SK-N-MC (cell line): ENCODE measurements around the gene PTOV1.
A peak's percentile ranks its signal among the peaks of the same experiment; 100 is the strongest.

Experiments
- DNase-seq: peaks from one replicate; pipeline ENCODE4 v3.0.0-alpha.2; 2011; ENCODE audit warnings: low read depth, low spot score
- H3K27ac ChIP-seq: fragments of 200-600 bp; sonication (generic); 2 replicates; pipeline ENCODE4 v1.5.1; 2016; ENCODE audit warnings: mixed run types
- H3K36me3 ChIP-seq: fragments of 200-600 bp; sonication (generic); 2 replicates; pipeline ENCODE4 v1.6.1; 2017; ENCODE audit warnings: antibody characterized with exemption, low read length, mixed read lengths; ENCODE audit not compliant: insufficient read depth
- H3K4me3 ChIP-seq: fragments of 200-600 bp; sonication (generic); 2 replicates; pipeline ENCODE4 v1.5.1; 2016
- H3K9ac ChIP-seq: fragments of 200-600 bp; sonication (generic); 2 replicates; pipeline ENCODE4 v1.8.0; 2017; ENCODE audit warnings: mixed run types, mixed read lengths; ENCODE audit not compliant: insufficient read length
- H3K9me3 ChIP-seq: fragments of 200-600 bp; sonication (generic); 2 replicates; pipeline ENCODE4 v1.6.1; 2017; ENCODE audit warnings: low read depth, mild to moderate bottlenecking, antibody characterized with exemption, low read length, moderate library complexity, mixed read lengths
- EZH2 ChIP-seq: fragments of 200-600 bp; sonication (generic); IDR thresholded peaks from one replicate; pipeline ENCODE4 v1.6.1; 2017; ENCODE audit warnings: antibody characterized with exemption
- FOXP2 ChIP-seq: optimal IDR thresholded peaks from 2 replicates; pipeline ENCODE3; 2011; ENCODE audit warnings: mild to moderate bottlenecking, moderate library complexity; ENCODE audit not compliant: insufficient read depth; ENCODE audit errors: extremely low read length, control extremely low read depth
- POLR2AphosphoS5 ChIP-seq: IDR thresholded peaks from 2 replicates; pipeline ENCODE4 v1.6.1; 2012; ENCODE audit warnings: mild to moderate bottlenecking, low read depth, low read length, borderline replicate concordance

Gene PTOV1

GRCh38 chr19:49894011-49894664 is 43.2 kb downstream of the PTOV1 start:
- Histone ChIP-seq H3K4me3 (no peak overlapping the region), H3K27ac (no peak overlapping the region), H3K9ac (no peak overlapping the region), H3K9me3 (no peaks in the 10 kb centered on the region), H3K36me3 (no peaks in the 10 kb centered on the region)
- TF ChIP-seq POLR2AphosphoS5 (no peak), FOXP2 (no peak), EZH2 (no peak)
- no peak for DNase-seq

GRCh38 chr19:49894879-49895565 is 44.1 kb downstream of the PTOV1 start:
- no peak overlapping the region for H3K4me3 ChIP-seq
- no peaks in the 10 kb centered on the region for H3K36me3 ChIP-seq
- no peak for DNase-seq
- no peak overlapping the region for H3K9ac ChIP-seq
- no peaks in the 10 kb centered on the region for H3K9me3 ChIP-seq
- H3K27ac ChIP-seq: no peak overlapping the region
- TF ChIP-seq POLR2AphosphoS5: no peak

DNA sequence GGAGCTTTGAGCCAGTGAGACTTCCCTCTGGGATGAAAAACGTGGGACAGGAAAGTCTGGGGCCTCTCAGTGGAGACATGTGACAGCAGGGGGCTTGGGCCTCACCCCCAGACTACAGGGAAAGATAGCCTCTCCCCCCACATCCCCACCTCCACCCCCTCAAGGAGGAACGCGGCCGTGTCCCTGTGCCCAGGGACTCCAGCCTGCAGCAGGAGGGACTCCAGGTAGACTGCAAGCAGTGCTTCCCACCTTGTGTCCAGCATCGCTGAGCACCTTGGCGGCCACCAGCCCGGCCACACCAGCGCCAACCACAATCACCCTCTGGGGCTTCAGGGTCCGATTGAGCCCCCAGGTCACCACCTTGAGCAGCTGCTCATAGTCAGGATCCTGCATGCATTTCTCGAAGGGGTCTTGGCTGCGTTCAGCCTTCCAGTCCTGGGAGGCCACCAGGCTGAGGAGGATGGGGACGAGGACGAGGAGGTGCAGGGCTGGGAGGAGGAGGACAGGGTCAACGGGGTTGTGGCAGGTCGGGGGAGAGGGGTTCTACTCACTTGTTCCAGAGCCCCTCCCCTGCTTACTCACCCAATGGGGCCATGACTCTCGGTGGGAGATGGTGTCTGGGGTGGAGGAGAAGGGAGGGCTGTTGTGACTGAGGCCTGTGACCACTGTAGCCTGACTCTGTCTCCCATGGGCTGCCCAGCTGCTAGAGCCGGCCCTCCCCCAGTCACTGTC is 44.8 kb downstream of the PTOV1 start:
- no peak overlapping the region for H3K27ac ChIP-seq
- TF ChIP-seq FOXP2 (no peak), EZH2 (no peak), POLR2AphosphoS5 (no peak)

GRCh38 chr19:49896863-49897621 is 46.1 kb downstream of the PTOV1 start, which contains the start of gene IL4I1:
IL4I1 (minus strand) TSS chr19:49896887; CDS start chr19:49896160, 727 bp downstream.
- TF ChIP-seq FOXP2 (no peak), POLR2AphosphoS5 (no peak), EZH2 (no peak)
- Histone ChIP-seq H3K9me3 (no peaks in the 10 kb centered on the region), H3K9ac (no peak within 1 kb of the TSS), H3K36me3 (no peaks in the 10 kb centered on the region), H3K27ac (no peak within 1 kb of the TSS), H3K4me3 (no peak within 1 kb of the TSS)
- no peak for DNase-seq

More for the DNA sequence above, 44.8 kb downstream of the PTOV1 start:
- DNase-seq: no peak
- Histone ChIP-seq H3K9me3 (no peaks in the 10 kb centered on the region), H3K9ac (no peak overlapping the region), H3K36me3 (no peaks in the 10 kb centered on the region), H3K4me3 (no peak overlapping the region)

- Histone ChIP-seq H3K4me3 (no peak overlapping the region), H3K27ac (no peak overlapping the region; the same call in 1 of the 2 replicates), H3K9me3 (no peaks in the 10 kb centered on the region), H3K36me3 (peaks cover 17% of the 10 kb centered on the region), H3K9ac (no peak overlapping the region)
- no peak for TF ChIP-seq EZH2
- TF ChIP-seq POLR2AphosphoS5: no peak
- TF ChIP-seq FOXP2: no peak
- no peak for DNase-seq
These were observed 53.2 kb downstream of the PTOV1 start for GRCh38 chr19:49904136-49904535.

DNA sequence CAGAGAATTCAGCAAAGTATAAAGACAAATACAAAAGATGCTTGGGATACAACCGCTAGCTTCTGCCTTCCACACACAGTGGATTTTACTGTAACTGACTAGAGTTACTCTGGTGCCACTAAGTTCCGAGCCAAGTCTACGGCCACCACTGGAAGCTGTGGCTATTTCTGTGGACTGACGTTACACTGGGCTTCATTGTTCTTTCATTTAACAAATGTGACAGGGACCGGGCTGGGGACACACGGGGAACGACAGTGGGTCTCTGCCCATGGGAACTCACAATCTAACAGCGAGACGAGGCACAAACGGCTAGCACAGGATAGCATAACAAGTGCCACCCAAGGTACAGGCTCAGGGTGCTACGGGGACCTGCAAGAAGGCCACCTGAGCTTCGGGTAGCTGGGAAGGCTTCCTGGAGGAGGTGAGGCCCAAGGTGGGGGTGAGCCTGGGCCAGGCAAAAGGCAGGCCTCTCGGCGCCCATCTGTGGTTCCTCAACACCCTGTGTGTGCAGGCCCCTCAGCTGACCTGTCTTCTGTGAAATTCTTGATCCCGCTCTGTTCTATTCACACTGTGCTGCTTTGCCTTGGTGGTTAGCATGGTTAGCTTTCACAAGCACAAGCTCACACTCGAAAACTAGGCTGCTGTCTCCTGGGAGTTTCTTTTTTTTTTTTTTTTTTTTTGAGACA is 56.1 kb downstream of the PTOV1 start:
- Histone ChIP-seq H3K36me3 (peaks cover 37% of the 10 kb centered on the region), H3K9ac (no peak overlapping the region), H3K4me3 (no peak overlapping the region), H3K27ac (peak overlapping the region; percentile 60), H3K9me3 (no peaks in the 10 kb centered on the region)
- TF ChIP-seq FOXP2: no peak
- no peak for DNase-seq

GRCh38 chr19:49907745-49908446 is 56.9 kb downstream of the PTOV1 start:
- H3K9me3 ChIP-seq: no peaks in the 10 kb centered on the region
- no peak for DNase-seq
- no peak for TF ChIP-seq POLR2AphosphoS5
- TF ChIP-seq FOXP2: no peak
- no peak for TF ChIP-seq EZH2
- peaks cover 42% of the 10 kb centered on the region for H3K36me3 ChIP-seq
- H3K4me3 ChIP-seq: no peak overlapping the region
- no peak overlapping the region for H3K27ac ChIP-seq
- no peak overlapping the region for H3K9ac ChIP-seq
